Loucy (cell line): ENCODE results near the gene CPVL.

ENCODE experiments used
- EZH2phosphoT487 ChIP-seq: fragments of 200-600 bp; IDR thresholded peaks from 2 replicates; pipeline ENCODE4 v1.6.1; 2018; ENCODE audit warnings: antibody characterized with exemption, mild to moderate bottlenecking, moderate library complexity, borderline replicate concordance
- TF ChIP-seq, protein P1 (sequence below): fragments of 200-600 bp; sonication (generic); conservative IDR thresholded peaks from 2 replicates; pipeline ENCODE4 v1.5.1; 2014; ENCODE audit warnings: mild to moderate bottlenecking, antibody characterized with exemption, low read length

DNA sequence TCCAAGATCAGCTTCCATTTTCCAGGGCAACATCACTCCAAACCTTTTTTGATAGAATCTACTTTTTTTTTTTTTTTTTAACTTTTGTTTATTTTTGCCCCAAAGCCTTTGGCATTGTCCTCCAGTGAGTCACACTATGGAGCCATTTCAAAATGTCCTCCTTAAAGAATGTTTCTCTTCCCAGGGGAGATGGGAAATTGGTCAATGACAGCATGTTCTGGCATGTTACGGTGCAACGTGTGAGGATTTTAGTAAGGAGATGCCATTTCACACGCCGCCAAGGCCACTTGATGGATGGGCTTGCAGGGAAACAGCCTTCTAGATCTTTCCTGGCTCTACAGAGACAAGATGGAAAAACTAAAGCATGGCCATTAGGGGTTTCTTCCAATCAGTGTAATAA is 157.5 kb downstream of the CPVL start:
- TF ChIP-seq, protein P1, sequence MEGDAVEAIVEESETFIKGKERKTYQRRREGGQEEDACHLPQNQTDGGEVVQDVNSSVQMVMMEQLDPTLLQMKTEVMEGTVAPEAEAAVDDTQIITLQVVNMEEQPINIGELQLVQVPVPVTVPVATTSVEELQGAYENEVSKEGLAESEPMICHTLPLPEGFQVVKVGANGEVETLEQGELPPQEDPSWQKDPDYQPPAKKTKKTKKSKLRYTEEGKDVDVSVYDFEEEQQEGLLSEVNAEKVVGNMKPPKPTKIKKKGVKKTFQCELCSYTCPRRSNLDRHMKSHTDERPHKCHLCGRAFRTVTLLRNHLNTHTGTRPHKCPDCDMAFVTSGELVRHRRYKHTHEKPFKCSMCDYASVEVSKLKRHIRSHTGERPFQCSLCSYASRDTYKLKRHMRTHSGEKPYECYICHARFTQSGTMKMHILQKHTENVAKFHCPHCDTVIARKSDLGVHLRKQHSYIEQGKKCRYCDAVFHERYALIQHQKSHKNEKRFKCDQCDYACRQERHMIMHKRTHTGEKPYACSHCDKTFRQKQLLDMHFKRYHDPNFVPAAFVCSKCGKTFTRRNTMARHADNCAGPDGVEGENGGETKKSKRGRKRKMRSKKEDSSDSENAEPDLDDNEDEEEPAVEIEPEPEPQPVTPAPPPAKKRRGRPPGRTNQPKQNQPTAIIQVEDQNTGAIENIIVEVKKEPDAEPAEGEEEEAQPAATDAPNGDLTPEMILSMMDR = no peak
- no peak for TF ChIP-seq EZH2phosphoT487
